Coronary artery (tissue), 2 donors: ENCODE data around the gene SLC41A1.

Experiments
- DNase-seq: peaks from one replicate; pipeline ENCODE4 v3.0.0-alpha.2; 2017; ENCODE audit warnings: low spot score
- H3K27ac ChIP-seq, 2 donors: fragments of 200-600 bp; sonication (generic); one replicate each; pipeline ENCODE4 v1.5.1; 2016 to 2019
- H3K4me3 ChIP-seq: fragments of 200-600 bp; sonication (generic); 2 replicates; pipeline ENCODE4 v1.5.1; 2016; ENCODE audit warnings: mild to moderate bottlenecking, moderate library complexity
- TF ChIP-seq, protein P1 (sequence below): fragments of 200-600 bp; sonication (generic); IDR thresholded peaks from one replicate; pipeline ENCODE4 v1.5.1; 2019; ENCODE audit warnings: antibody characterized with exemption

Gene SLC41A1

DNA sequence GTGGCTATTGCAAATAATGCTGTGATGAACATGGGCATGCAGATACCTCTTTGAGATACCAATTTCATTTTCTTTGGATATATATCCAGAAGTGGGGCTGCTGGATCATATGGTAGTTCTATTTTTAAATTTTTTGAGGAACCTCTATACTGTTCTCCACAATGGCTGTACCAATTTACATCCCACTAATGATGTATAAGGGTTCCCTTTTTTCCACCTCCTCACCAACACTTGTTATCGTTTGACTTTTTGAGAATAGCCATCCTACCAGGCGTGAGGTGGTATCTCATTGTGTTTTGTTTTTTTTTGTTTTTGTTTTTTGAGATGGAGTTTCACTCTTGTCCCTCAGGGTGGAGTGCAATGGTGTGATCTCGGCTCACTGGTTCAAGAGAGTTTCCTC is 56.4 kb downstream of the SLC41A1 start:
- Histone ChIP-seq H3K27ac (no peak overlapping the region), H3K4me3 (no peak overlapping the region)
- TF ChIP-seq, protein P1, sequence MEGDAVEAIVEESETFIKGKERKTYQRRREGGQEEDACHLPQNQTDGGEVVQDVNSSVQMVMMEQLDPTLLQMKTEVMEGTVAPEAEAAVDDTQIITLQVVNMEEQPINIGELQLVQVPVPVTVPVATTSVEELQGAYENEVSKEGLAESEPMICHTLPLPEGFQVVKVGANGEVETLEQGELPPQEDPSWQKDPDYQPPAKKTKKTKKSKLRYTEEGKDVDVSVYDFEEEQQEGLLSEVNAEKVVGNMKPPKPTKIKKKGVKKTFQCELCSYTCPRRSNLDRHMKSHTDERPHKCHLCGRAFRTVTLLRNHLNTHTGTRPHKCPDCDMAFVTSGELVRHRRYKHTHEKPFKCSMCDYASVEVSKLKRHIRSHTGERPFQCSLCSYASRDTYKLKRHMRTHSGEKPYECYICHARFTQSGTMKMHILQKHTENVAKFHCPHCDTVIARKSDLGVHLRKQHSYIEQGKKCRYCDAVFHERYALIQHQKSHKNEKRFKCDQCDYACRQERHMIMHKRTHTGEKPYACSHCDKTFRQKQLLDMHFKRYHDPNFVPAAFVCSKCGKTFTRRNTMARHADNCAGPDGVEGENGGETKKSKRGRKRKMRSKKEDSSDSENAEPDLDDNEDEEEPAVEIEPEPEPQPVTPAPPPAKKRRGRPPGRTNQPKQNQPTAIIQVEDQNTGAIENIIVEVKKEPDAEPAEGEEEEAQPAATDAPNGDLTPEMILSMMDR, result no peak
- DNase-seq, result no peak

DNA sequence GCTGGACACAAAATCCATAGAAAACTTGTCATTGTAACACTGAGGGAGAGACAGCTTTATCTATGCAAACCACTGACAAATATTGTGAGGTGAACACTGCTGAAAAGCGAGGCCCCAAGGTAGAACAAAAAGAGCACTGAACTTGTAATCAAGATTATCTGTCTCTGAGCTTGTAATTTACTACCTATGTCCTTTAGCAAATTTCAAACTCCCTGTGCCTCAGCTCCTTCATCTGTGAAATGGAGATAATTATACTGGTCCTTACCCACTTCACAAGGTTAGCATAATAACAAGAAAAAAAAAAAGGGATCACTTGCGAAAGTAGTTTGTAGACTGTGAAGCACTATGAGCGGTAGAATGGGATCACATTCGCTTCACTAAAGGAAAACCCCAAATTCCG is 58.1 kb downstream of the SLC41A1 start:
- Histone ChIP-seq H3K4me3 (no peak overlapping the region), H3K27ac (no peak overlapping the region)
- DNase-seq, result no peak
- TF ChIP-seq, protein P1, result no peak

DNA sequence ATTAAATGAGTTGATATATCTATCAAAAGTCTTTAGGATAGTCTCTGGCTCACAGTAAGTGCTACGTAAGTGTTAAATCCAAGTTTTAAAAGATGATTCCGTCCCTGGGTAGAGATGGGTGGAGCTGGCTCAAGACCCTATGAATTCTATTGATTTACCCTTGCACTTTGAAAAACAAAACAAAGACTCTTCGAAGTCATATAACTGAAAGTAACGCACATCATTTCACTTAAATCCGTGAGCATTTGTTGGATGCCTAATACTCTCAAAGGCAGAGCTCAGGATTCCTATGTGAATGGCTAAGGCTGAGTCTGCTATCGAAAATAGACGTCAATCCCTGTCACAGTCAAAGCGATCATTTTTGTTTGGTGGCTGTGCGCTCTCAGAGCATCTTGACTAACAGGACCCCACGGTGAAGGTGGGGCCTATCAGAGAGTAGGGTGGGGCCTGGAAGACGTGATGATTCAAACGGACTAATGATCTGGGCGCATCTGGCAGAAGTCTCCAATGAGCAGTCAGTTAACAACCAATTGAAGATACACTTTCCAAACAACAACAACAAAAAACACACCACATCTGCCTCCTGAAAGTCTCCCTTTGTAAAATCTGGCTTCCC is 61.9 kb downstream of the SLC41A1 start:
- H3K27ac ChIP-seq, result no peak overlapping the region
- TF ChIP-seq, protein P1, result no peak
- DNase-seq, result no peak
- H3K4me3 ChIP-seq, result no peak overlapping the region

DNA sequence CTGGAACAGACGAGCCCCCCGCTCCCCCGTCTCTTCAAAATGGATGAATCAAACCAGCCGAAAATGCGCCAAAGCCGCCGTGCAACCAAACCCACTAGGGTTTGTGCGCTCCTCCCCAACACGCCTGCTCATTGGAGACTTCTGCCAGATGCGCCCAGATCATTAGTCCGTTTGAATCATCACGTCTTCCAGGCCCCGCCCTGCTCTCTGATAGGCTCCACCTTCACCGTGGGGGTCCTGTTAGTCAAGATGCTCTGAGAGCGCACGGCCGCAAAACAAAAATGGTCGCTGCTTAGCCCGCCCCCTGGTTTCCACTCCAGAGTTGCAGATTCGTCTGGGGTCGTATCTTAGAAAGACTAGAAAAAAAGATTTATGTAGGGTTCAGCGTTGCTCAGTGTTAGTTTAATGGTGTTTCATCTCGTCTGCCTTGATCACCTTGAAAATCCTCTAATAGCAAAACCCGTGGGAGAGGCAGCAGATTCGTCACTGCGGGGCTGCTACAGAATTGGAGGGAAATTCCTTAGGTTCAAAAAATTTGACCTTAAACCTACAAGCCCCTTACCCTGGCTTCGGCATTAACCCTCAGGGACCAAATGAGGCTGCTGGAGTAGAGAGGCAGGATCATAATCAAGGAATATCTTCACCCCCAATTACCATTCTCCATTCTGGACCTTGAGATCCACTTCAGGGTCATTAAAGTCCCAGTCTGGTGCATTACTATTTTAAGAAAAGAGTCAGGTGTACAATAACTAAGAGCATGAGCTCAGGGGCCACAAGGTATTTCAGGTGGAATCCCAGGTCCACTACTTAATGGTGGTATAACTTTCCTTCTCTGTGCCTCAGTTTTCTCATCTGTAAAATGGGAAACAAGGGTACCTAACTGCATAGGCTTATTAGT is 62.6 kb downstream of the SLC41A1 start, which contains the start of gene NUCKS1:
NUCKS1 (minus strand) TSS at position 45 of the 898 bp plus-strand sequence. CDS start 209 bp downstream, outside the sequence.
- Histone ChIP-seq H3K27ac (peak within 1 kb of the TSS; percentile 99 to 100), H3K4me3 (peak within 1 kb of the TSS; percentile 92)
- TF ChIP-seq, protein P1, result no peak
- peak; percentile 99 for DNase-seq

DNA sequence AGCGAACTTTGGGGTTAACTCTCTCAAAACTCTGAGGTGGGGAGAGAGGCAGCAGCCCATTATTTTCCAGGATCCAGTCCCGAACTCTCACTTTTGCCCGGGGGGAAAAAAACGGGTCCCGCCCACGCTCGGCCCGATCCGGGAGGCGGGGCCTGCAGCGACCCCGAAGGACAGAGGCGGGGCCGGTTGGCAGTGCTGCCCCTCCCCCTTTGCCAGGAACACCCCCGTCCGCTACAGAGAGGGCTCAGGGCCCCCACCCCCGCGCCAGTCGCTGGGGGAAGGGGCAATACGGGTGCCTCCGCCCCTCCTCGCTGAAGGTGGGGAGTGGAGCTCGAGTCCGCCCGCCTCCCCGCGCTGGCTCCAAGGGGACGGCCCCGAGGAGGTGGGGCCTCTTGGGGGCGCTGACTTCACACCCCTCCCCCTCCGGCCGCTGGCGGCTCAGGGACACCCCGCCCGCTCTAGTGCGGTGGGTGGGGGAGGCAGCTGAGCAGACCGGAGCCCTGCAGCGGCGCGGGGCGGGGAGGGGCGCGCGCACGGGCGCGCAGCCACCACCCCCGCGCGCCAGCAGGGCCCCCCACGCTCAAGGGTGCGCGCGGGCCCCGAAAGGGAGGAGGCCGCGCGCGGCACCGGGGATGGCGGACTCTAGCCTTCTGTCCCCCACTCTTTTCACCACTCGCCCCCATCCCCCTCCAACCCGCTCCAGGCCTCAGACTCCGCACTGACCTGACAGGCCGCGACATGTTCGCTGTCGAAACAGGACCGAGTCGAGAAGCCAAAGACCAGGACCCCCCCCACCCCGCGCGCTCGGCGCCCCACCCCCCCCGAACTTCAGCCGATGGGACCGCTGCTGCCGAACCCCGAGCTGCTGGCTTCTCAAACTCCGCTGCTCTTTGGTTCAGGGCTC is 63.5 kb downstream of the SLC41A1 start:
- TF ChIP-seq, protein P1, result no peak
- H3K4me3 ChIP-seq, result peak overlapping the region; percentile 92
- peak overlapping the region; percentile 99 to 100 for H3K27ac ChIP-seq
- peak; percentile 96 for DNase-seq

DNA sequence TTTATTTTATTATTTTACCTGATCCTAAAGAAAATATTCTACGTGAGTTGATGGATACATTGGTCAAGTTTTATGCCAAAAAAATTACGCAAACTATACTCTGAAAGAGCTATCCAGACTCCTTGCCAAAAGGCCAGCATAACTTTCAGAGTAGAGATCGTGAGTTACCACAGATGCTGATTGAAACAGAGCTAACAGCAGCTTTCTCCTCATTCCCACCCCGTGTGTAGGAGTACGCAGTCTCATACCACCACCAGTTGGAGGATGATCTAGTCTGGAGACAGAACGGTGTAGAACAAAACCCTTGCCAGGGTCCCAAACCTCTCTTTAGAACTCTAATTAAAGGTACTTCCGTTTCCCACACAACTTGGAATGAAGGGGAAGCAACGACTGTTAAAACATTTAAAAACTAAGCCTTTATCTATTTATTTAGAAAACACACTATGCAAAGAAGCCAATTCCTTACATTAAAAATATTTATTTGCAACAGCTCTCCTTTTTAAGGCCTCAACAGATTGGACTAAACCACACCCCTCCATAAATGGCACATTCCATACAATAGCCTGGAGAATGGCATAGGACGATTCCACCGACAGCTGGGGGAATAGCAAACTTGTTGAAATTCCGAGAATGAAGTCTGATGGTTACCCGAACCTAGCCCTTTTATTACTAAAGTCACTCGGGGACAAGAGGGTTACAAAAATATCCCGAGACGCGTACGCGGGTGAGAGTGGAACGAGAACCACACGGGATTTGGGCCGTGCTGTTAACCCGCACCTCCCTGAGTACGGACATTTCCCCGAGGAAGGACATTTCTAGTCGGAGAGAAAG is 64.4 kb downstream of the SLC41A1 start:
- Histone ChIP-seq H3K27ac (peak overlapping the region; percentile 99 to 100), H3K4me3 (peak overlapping the region; percentile 92)
- no peak for DNase-seq
- TF ChIP-seq, protein P1, result no peak
